Heart left ventricle (tissue), 16 donors: Measurements from ENCODE around the gene MS4A10. TPM values are rescaled to one million over a fixed set of nuclear protein-coding genes. Genes with fewer than 3 reads are reported as not detected.

ENCODE experiments used
- ATAC-seq, 4 donors: fragments of 200-7000 bp; cut with Tn5 transposase; one replicate each; pipeline ENCODE4 v1.9.1; 2020 to 2022; ENCODE audit warnings: moderate library complexity in 4 of 4, mild to moderate bottlenecking in 3 of 4, moderate number of reproducible peaks in 1 of 4
- DNase-seq, 5 donors: peaks; one replicate each; pipeline ENCODE4 v3.0.0-alpha.2; 2020
- H3K27ac ChIP-seq, 12 donors: fragments of 200-600 bp; sonication (generic) in 4 of 12; one replicate each; pipeline versions ENCODE4 v1.5.0 to v1.8.0; 2016 to 2022; ENCODE audit warnings: mild to moderate bottlenecking in 2 of 12
- H3K27me3 ChIP-seq, 9 donors: fragments of 200-600 bp; sonication (generic) in 2 of 9; one replicate each; pipeline versions ENCODE4 v1.5.1 to v1.8.0; 2016 to 2022; ENCODE audit warnings: mild to moderate bottlenecking in 3 of 9
- H3K36me3 ChIP-seq, 9 donors: fragments of 200-600 bp; sonication (generic) in 2 of 9; one replicate each; pipeline versions ENCODE4 v1.5.0 to v1.8.0; 2018 to 2022; ENCODE audit warnings: mild to moderate bottlenecking in 2 of 9
- H3K4me1 ChIP-seq, 12 donors: fragments of 200-600 bp; sonication (generic) in 4 of 12; one replicate each; pipeline versions ENCODE4 v1.5.0 to v1.8.0; 2016 to 2022; ENCODE audit warnings: mild to moderate bottlenecking in 3 of 12
- H3K4me3 ChIP-seq, 12 donors: fragments of 200-600 bp; sonication (generic) in 4 of 12; one replicate each; pipeline versions ENCODE4 v1.5.0 to v1.8.0; 2017 to 2022; ENCODE audit warnings: mild to moderate bottlenecking in 9 of 12, moderate library complexity in 4 of 12
- H3K9me3 ChIP-seq, 12 donors: fragments of 200-600 bp; sonication (generic) in 4 of 12; one replicate each; pipeline versions ENCODE4 v1.5.0 to v1.8.0; 2016 to 2022; ENCODE audit warnings: mild to moderate bottlenecking in 1 of 12
- CTCF ChIP-seq, 12 donors: fragments of 200-600 bp; sonication (generic) in 4 of 12; IDR thresholded peaks; one replicate each; pipeline versions ENCODE4 v1.5.0 to v1.8.0; 2018 to 2022; ENCODE audit warnings: antibody characterized with exemption in 12 of 12, mild to moderate bottlenecking in 5 of 12
- POLR2A ChIP-seq, 2 donors: fragments of 450-650 bp; IDR thresholded peaks; one replicate each; pipeline ENCODE4 v1.6.1; 2017; ENCODE audit warnings: antibody characterized with exemption in 2 of 2, mild to moderate bottlenecking in 2 of 2, moderate library complexity in 2 of 2
- WGBS, 4 donors: extraction: QIAGEN DNeasy Blood & Tissue Kit in 2 of 4; methylation state at CpG; one replicate each; pipeline versions ENCODE4 v1.1.5 to v1.1.7; 2013 to 2018; 5-methylcytosine and 5-hydroxymethylcytosine counted together
- intact Hi-C, 10 donors: fragments of 100-400 bp; cut with DNase I; formaldehyde crosslinking; loops; one replicate each; pipeline versions ENCODE4 v1.11.1 to v1.14.2; 2022
- polyA plus RNA-seq, 2 donors: library from polyadenylated mRNA; stranded (reverse); fragments of 200-250 nt; gene quantifications; one replicate each; pipeline ENCODE4 v1.2.3, GENCODE V29; 2013
- total RNA-seq, 9 donors: library from RNA; depleted of rRNA in 2 of 9; stranded (reverse); fragments of >200 nt in 2 of 9; fragmentation: NEBNext Ultra II Directional in 3 of 9; extraction: Animal tissue kit (Norgen Biotek cat#: 25700) in 3 of 9; gene quantifications; one replicate each; pipeline versions ENCODE4 v1.1.0 to v1.2.4, GENCODE V29; 2016 to 2023
- donor health status: ischemic (EF 13 %, LVEDD 7.1; RV severe dilation, severe dysfunction).
- donor health status: healthy with polysubstance abuse.
- donor health status: DM: no; HTN: yes; CAD: no.
- donor health status: DM: no; HTN: no; CAD: no.
- donor health status: ischemic (EF 25% LVEDD 6.9; RV normal size, moderate dysfunction).
- donor health status: ischemic (EF 25% LVEDD 5.7; RV mildly dilated, moderate dysfunction).
- donor health status: healthy.
- donor health status: DM: yes; HTN: yes; CAD: no.
- donor health status: ischemic (EF 35%, LVEDD 5.7; RV mildly dilated, moderate dysfunction).
- donor health status: nonischemic (EF 11% LVEDD 7.7; RV severe dilation, severe dysfunction).
- donor health status: DM: yes; HTN: yes; CAD: no.
- donor health status: PGD.
- donor health status: ischemic (EF 29% LVEDD 5.4; RV normal size, mild dysfunction).
- donor health status: nonischemic (EF 23%, LVEDD 6.1; RV moderate dilation, normal function).

Gene MS4A10
- total and polyA plus RNA-seq, 11 donors: not detected

- Histone ChIP-seq H3K27me3 (peaks cover 0 to 59% (median 4%) of the 10 kb centered on the region in 9 donors), H3K4me1 (no peaks in the 10 kb centered on the region), H3K9me3 (no peaks in the 10 kb centered on the region), H3K36me3 (no peaks in the 10 kb centered on the region), H3K4me3 (no peak overlapping the region), H3K27ac (no peak overlapping the region)
- WGBS, 4 donors: 75 to 81% (median 76%) methylated on average over 4 of the region's 4 CpGs
- TF ChIP-seq POLR2A (IDR thresholded peaks at IDR 0.05): no peak
- no peak for TF ChIP-seq CTCF (IDR thresholded peaks at IDR 0.05)
- intact Hi-C loops: no loop called here
- no peak for DNase-seq
- no peak for ATAC-seq
Observed at GRCh38 chr11:60769273-60769672, 15.9 kb upstream of the MS4A10 start.

GRCh38 chr11:60769811-60770210 lies 15.3 kb upstream of the MS4A10 start:
- peaks cover 0 to 59% (median 4%) of the 10 kb centered on the region in 9 donors for H3K27me3 ChIP-seq
- intact Hi-C loops: loop anchor here in 4 of 10 donors (5.0 to 10.0 kb wide), 3 partner anchors 127 to 415 kb away; no protein-coding TSS in a partner anchor
- DNase-seq (no peak), ATAC-seq (no peak)
- no peaks in the 10 kb centered on the region for H3K4me1 ChIP-seq
- H3K9me3 ChIP-seq: no peaks in the 10 kb centered on the region
- TF ChIP-seq POLR2A (IDR thresholded peaks at IDR 0.05): no peak
- no peak for TF ChIP-seq CTCF (IDR thresholded peaks at IDR 0.05)
- H3K27ac ChIP-seq: no peak overlapping the region
- H3K4me3 ChIP-seq: no peak overlapping the region
- 78 to 88% (median 86%) methylated on average over 10 to 11 of the region's 11 CpGs for WGBS, 4 donors
- H3K36me3 ChIP-seq: no peaks in the 10 kb centered on the region

GRCh38 chr11:60771146-60771545 lies 14.0 kb upstream of the MS4A10 start:
- no peaks in the 10 kb centered on the region for H3K9me3 ChIP-seq
- H3K4me3 ChIP-seq: no peak overlapping the region
- intact Hi-C loops: loop anchor here in 4 of 10 donors (5.0 to 10.0 kb wide), 3 partner anchors 126 to 414 kb away; no protein-coding TSS in a partner anchor
- peaks cover 0 to 12% (median 7%) of the 10 kb centered on the region in 12 donors for H3K4me1 ChIP-seq
- ATAC-seq: no peak
- 77 to 87% (median 80%) methylated on average over 3 to 4 of the region's 4 CpGs for WGBS, 4 donors
- H3K27ac ChIP-seq: no peak overlapping the region
- H3K36me3 ChIP-seq: no peaks in the 10 kb centered on the region
- no peak for DNase-seq
- TF ChIP-seq POLR2A (IDR thresholded peaks at IDR 0.05): no peak
- no peak for TF ChIP-seq CTCF (IDR thresholded peaks at IDR 0.05)
- H3K27me3 ChIP-seq: peaks cover 0 to 46% (median 4%) of the 10 kb centered on the region in 9 donors

- TF ChIP-seq POLR2A (IDR thresholded peaks at IDR 0.05): no peak
- no peak for TF ChIP-seq CTCF (IDR thresholded peaks at IDR 0.05)
- intact Hi-C loops: loop anchor here in 4 of 10 donors (5.0 to 10.0 kb wide), 3 partner anchors 125 to 413 kb away; no protein-coding TSS in a partner anchor
- Histone ChIP-seq H3K27ac (no peak overlapping the region), H3K27me3 (peaks cover 0 to 38% (median 4%) of the 10 kb centered on the region in 9 donors), H3K9me3 (no peaks in the 10 kb centered on the region), H3K4me3 (no peak overlapping the region), H3K4me1 (peaks cover 0 to 19% (median 9%) of the 10 kb centered on the region in 12 donors), H3K36me3 (no peaks in the 10 kb centered on the region)
- no peak for ATAC-seq
- DNase-seq: no peak
- 70 to 85% (median 78%) methylated on average over 16 of the region's 16 CpGs for WGBS, 4 donors
Observed at GRCh38 chr11:60771879-60772525, 13.1 kb upstream of the MS4A10 start.
